Kidney (tissue), 14 donors: ENCODE results near the gene DDA1. TPM values are rescaled to one million over a fixed set of nuclear protein-coding genes. Genes with fewer than 3 reads are reported as not detected.
A peak's percentile ranks its signal among the peaks of the same experiment; 100 is the strongest.

Experiments used
- DNase-seq, 5 donors: peaks; one replicate each; pipeline ENCODE4 v3.0.0-alpha.2; 2013 to 2020
- FAIRE-seq: peaks from 2 replicates; lab custom pipeline; 2012; peaks lifted over from hg19 to GRCh38; lab: Jason Lieb, UNC
- H3K27ac ChIP-seq, 2 donors: one replicate each; pipeline ENCODE4 v1.7.0; 2013; ENCODE audit warnings: low read depth in 2 of 2, low read length in 2 of 2, inconsistent platforms in 1 of 2
- H3K27me3 ChIP-seq: one replicate; pipeline ENCODE4 v1.7.1; 2013; ENCODE audit warnings: low read length, inconsistent platforms; ENCODE audit not compliant: control insufficient read depth, insufficient read depth
- H3K36me3 ChIP-seq, 3 donors: one replicate each; pipeline versions ENCODE4 v1.7.0 to v1.7.1; 2013; ENCODE audit warnings: low read length in 3 of 3, control low read depth in 1 of 3, inconsistent platforms in 1 of 3; ENCODE audit not compliant: insufficient read depth in 3 of 3, control insufficient read depth in 2 of 3
- H3K4me1 ChIP-seq, 3 donors: one replicate each; pipeline versions ENCODE4 v1.7.0 to v1.7.1; 2013; ENCODE audit warnings: low read length in 3 of 3, inconsistent platforms in 1 of 3, low read depth in 1 of 3; ENCODE audit not compliant: control insufficient read depth in 2 of 3, insufficient read depth in 2 of 3
- H3K4me3 ChIP-seq, 3 donors: one replicate each; pipeline versions ENCODE4 v1.7.0 to v1.8.1; 2013; ENCODE audit warnings: low read length in 3 of 3, control low read depth in 1 of 3, inconsistent platforms in 1 of 3
- H3K9ac ChIP-seq, 3 donors: one replicate each; pipeline versions ENCODE4 v1.7.0 to v1.7.1; 2013; ENCODE audit warnings: low read length in 3 of 3, control low read depth in 1 of 3, inconsistent platforms in 1 of 3
- H3K9me3 ChIP-seq, 3 donors: one replicate each; pipeline versions ENCODE4 v1.7.0 to v1.7.1; 2013; ENCODE audit warnings: low read length in 3 of 3, control low read depth in 1 of 3, inconsistent platforms in 1 of 3; ENCODE audit not compliant: control insufficient read depth in 2 of 3, insufficient read depth in 1 of 3
- intact Hi-C: fragments of 100-400 bp; cut with DNase I; formaldehyde crosslinking; loops from one replicate; pipeline ENCODE4 v1.11.1; 2022
- polyA plus RNA-seq: library from polyadenylated mRNA; stranded (reverse); fragments of 350-450 nt; fragmentation: Illumina TruSeq; extraction: RNeasy Lipid Tissue Mini Kit (QIAGEN cat#74804); gene quantifications from one replicate; pipeline ENCODE4 v1.2.3, GENCODE V29; 2014; ENCODE audit warnings: low read depth, low replicate concordance; ENCODE audit not compliant: insufficient read depth
- total RNA-seq: library from RNA; stranded (reverse); fragmentation: NEBNext Ultra II Directional; extraction: Animal tissue kit (Norgen Biotek cat#: 25700); gene quantifications from one replicate; pipeline ENCODE4 v1.2.1, GENCODE V29; 2021
- TF ChIP-seq, protein P1 (sequence below): IDR thresholded peaks from 3 replicates; pipeline ENCODE4 v1.5.1; 2012; ENCODE audit warnings: mild to moderate bottlenecking, moderate library complexity, borderline replicate concordance; ENCODE audit not compliant: insufficient read depth; ENCODE audit errors: extremely low read depth
- donor health status: control.
- donor health status: control.
- donor health status: control.
- donor health status: control.
- donor health status: control.
- donor health status: DM: yes; HTN: yes; CAD: no.
- donor health status: Normal renal cell carcinoma (clear cell type).

Gene DDA1
- total and polyA plus RNA-seq, 2 donors from 2014 or later = 27.7 to 35.9 TPM

DNA sequence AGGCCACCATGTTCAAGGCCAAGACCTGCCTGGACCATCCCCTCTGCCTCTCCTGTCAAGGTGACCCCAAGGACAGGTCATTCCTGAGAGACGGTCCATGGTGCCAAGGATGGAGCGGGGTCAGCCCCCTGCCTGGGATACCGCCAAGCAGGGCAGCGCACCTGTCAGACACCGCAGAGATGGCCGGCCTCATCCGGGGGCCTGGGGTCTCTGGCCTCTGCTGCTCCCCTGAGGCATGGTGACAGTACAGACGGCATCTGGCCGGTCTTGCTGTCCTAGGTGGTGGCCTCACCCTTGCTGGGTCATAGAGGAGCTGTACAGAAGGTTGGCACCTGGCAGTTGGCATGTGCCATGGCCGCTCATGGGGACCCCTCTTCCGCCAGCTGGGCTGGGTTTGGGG lies 11.1 kb downstream of the DDA1 start:
- Histone ChIP-seq H3K4me1 (no peaks in the 10 kb centered on the region), H3K36me3 (peaks cover 0 to 7% (median 6%) of the 10 kb centered on the region in 3 donors), H3K9me3 (no peaks in the 10 kb centered on the region), H3K27me3 (no peaks in the 10 kb centered on the region), H3K9ac (no peak overlapping the region), H3K27ac (no peak overlapping the region), H3K4me3 (no peak overlapping the region)
- DNase-seq = no peak
- FAIRE-seq = no peak
- intact Hi-C loops = no loop called here
- TF ChIP-seq, protein P1, sequence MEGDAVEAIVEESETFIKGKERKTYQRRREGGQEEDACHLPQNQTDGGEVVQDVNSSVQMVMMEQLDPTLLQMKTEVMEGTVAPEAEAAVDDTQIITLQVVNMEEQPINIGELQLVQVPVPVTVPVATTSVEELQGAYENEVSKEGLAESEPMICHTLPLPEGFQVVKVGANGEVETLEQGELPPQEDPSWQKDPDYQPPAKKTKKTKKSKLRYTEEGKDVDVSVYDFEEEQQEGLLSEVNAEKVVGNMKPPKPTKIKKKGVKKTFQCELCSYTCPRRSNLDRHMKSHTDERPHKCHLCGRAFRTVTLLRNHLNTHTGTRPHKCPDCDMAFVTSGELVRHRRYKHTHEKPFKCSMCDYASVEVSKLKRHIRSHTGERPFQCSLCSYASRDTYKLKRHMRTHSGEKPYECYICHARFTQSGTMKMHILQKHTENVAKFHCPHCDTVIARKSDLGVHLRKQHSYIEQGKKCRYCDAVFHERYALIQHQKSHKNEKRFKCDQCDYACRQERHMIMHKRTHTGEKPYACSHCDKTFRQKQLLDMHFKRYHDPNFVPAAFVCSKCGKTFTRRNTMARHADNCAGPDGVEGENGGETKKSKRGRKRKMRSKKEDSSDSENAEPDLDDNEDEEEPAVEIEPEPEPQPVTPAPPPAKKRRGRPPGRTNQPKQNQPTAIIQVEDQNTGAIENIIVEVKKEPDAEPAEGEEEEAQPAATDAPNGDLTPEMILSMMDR = no peak

DNA sequence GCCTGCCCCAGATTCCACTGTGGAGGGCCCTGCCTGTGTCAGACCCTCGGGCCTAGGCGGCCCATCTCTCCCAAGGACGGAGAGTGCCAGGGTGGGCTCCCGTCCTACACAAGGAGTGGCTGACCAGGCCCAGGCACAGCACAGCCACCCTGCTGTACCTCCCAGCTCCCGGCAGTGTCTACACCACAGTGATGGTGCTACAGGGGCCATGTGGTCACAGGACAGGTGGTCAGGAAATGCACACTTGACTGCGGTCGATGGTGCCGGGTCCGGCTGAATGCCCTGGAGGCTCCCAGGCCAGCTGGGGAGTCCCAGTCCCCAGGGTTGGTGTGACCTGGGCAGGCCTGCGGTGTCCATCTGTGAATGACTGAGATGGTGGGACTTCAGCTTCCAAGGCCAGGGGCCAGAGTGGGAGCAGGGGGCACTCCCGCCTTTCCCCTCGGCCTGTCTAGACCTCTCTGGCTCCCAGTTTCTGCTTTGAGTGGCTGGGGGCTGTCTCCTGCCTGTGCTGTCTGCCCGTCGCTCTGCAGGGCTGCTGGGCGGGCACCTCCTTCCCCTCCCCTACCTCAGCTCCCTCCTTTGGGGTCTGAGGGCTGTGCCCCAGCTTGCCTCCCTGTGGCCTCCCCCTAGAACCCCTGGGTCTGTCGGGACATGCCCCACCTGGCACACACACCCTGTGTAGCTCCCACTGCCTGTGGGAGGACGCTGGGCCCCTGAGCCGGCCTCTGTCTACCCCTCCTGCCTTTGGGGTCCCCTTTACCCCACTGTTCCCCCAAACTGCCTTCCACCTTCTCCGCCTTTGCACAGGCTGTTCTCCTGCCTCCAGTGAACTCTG lies 12.5 kb downstream of the DDA1 start:
- Histone ChIP-seq H3K9me3 (no peaks in the 10 kb centered on the region), H3K4me1 (no peaks in the 10 kb centered on the region), H3K27ac (no peak overlapping the region), H3K4me3 (no peak overlapping the region), H3K36me3 (peaks cover 0 to 5% (median 0%) of the 10 kb centered on the region in 3 donors), H3K9ac (no peak overlapping the region), H3K27me3 (no peaks in the 10 kb centered on the region)
- DNase-seq (no peak), FAIRE-seq (no peak)
- intact Hi-C loops = no loop called here
- TF ChIP-seq, protein P1 = no peak

DNA sequence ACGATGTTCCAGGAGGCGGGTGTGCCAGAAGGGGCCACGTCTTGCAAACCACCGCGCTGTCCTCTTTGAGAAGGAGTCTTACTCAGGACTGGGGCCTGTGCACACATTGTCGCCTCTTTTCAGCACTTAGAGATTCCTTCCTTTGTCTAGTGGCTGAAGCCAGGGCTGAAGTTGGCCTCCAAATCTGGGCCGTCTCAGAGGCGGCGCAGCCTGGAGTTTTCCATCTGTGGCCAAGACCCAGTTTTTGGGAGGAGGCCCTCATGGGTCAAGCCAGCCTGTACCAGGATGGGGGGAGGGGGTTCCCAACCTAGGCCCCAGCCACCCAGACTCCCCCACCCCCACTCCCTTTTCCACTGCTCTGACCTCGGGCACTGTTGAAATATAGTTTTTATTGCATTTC lies 13.5 kb downstream of the DDA1 start:
- Histone ChIP-seq H3K9ac (no peak overlapping the region), H3K9me3 (no peaks in the 10 kb centered on the region), H3K27me3 (no peaks in the 10 kb centered on the region), H3K4me1 (no peaks in the 10 kb centered on the region), H3K27ac (no peak overlapping the region), H3K4me3 (no peak overlapping the region), H3K36me3 (peaks cover 0 to 5% (median 0%) of the 10 kb centered on the region in 3 donors)
- TF ChIP-seq, protein P1 = no peak
- DNase-seq (peak in 1 of 5 donors; percentile 85), FAIRE-seq (no peak)
- intact Hi-C loops = no loop called here
